ENCODE results near the gene TASOR2. TPM values are rescaled to one million over a fixed set of nuclear protein-coding genes. Genes with fewer than 3 reads are reported as not detected.

The TASOR2 gene
- total RNA-seq: 53.0 and 75.8 TPM in 2 replicates

GRCh38 chr10:5684318-5684970, at the start of gene TASOR2:
Gene TASOR2 (plus strand): TSS chr10:5684838. CDS start chr10:5720643, 35,805 bp downstream.

GRCh38 chr10:5666008-5666840, 18.4 kb upstream of the TASOR2 start, which contains the start of gene ASB13:
Gene ASB13 (minus strand): TSS chr10:5666595. CDS start chr10:5666551, 44 bp downstream.

Other genes starting within 250 kb of the TASOR2 start
- gene CALML5, start 185.3 kb upstream of the TASOR2 start, total RNA-seq: not detected in 2 replicates
- not detected in 2 replicates for gene CALML3, start 159.9 kb upstream of the TASOR2 start, total RNA-seq
- gene ASB13, start 18.2 kb upstream of the TASOR2 start, total RNA-seq: 6.5 and 7.9 TPM in 2 replicates
- gene GDI2, start 128.6 kb downstream of the TASOR2 start, total RNA-seq: 442 and 624 TPM in 2 replicates
- 5.9 and 6.5 TPM in 2 replicates for gene ANKRD16, start 205.1 kb downstream of the TASOR2 start, total RNA-seq
- gene FBH1, start 205.4 kb downstream of the TASOR2 start, total RNA-seq: 69.7 and 76.6 TPM in 2 replicates

All from placental epithelial cell (primary cell).